Mammary epithelial cell (primary cell): Measurements from ENCODE around the gene ATP6V1G3.

Experiments used
- CTCF ChIP-seq, 2 donors: IDR thresholded peaks in 1 of 2; conservative IDR thresholded peaks in 1 of 2; 2 replicates each; pipeline ENCODE4 v1.5.1; 2011 to 2012; ENCODE audit warnings: inconsistent platforms in 2 of 2, low read length in 2 of 2, mild to moderate bottlenecking in 2 of 2, control low read depth in 1 of 2, low read depth in 1 of 2; ENCODE audit not compliant: insufficient read depth in 1 of 2; ENCODE audit errors: extremely low read depth in 1 of 2
- EZH2 ChIP-seq: IDR thresholded peaks from 2 replicates; pipeline ENCODE4 v1.6.1; 2012; ENCODE audit warnings: low read length, inconsistent platforms, borderline replicate concordance

GRCh38 chr1:198544265-198544664 lies 3.8 kb upstream of the ATP6V1G3 start:
- TF ChIP-seq CTCF (conservative IDR thresholded peaks at IDR 0.05 in 1 of 2, IDR thresholded peaks at IDR 0.05 in 1 of 2; ENCODE audit: extremely low read depth in 1 of 2, insufficient read depth in 1 of 2, low read depth in 1 of 2, low read length in 2 of 2) (no peak), EZH2 (no peak)
